Esophagus (tissue), 2 donors: ENCODE results near the gene BICDL2. TPM values are rescaled to one million over a fixed set of nuclear protein-coding genes. Genes with fewer than 3 reads are reported as not detected.

ENCODE experiments used
- H3K27ac ChIP-seq, 2 donors: one replicate each; pipeline ENCODE4 v1.5.1; 2013; ENCODE audit warnings: low read depth in 2 of 2, mild to moderate bottlenecking in 2 of 2, inconsistent platforms in 1 of 2, low read length in 1 of 2, moderate library complexity in 1 of 2
- H3K27me3 ChIP-seq, 2 donors: one replicate each; pipeline ENCODE4 v1.6.1; 2013; ENCODE audit warnings: low read length in 2 of 2, control low read depth in 1 of 2, mild to moderate bottlenecking in 1 of 2; ENCODE audit not compliant: insufficient read depth in 2 of 2, control insufficient read depth in 1 of 2
- H3K36me3 ChIP-seq, 2 donors: one replicate each; pipeline ENCODE4 v1.6.1; 2013; ENCODE audit warnings: low read length in 1 of 2; ENCODE audit not compliant: control insufficient read depth in 2 of 2, insufficient read depth in 2 of 2
- H3K4me1 ChIP-seq, 2 donors: one replicate each; pipeline ENCODE4 v1.6.1; 2013; ENCODE audit warnings: low read length in 1 of 2; ENCODE audit not compliant: control insufficient read depth in 2 of 2, insufficient read depth in 2 of 2
- H3K4me3 ChIP-seq, 2 donors: one replicate each; pipeline ENCODE4 v1.5.1; 2013; ENCODE audit warnings: low read length in 2 of 2, mild to moderate bottlenecking in 2 of 2, low read depth in 1 of 2, moderate library complexity in 1 of 2
- H3K9me3 ChIP-seq, 2 donors: one replicate each; pipeline ENCODE4 v1.6.1; 2013; ENCODE audit warnings: mild to moderate bottlenecking in 2 of 2, low read depth in 1 of 2, low read length in 1 of 2, moderate library complexity in 1 of 2; ENCODE audit not compliant: control insufficient read depth in 2 of 2, insufficient read depth in 1 of 2
- WGBS, 2 donors: extraction: QIAGEN DNeasy Blood & Tissue Kit; methylation state at CpG; one replicate each; pipeline ENCODE4 v1.1.7; 2013; 5-methylcytosine and 5-hydroxymethylcytosine counted together
- polyA plus RNA-seq, 2 donors: library from polyadenylated mRNA; stranded (reverse); fragments of 200-250 nt; gene quantifications; one replicate each; pipeline ENCODE4 v1.2.3, GENCODE V29; 2013
- donor health status: healthy with polysubstance abuse.
- donor health status: Bipolar disorder and iron deficiency.

Gene BICDL2
- polyA plus RNA-seq, 2 donors: 144 to 149 TPM

DNA sequence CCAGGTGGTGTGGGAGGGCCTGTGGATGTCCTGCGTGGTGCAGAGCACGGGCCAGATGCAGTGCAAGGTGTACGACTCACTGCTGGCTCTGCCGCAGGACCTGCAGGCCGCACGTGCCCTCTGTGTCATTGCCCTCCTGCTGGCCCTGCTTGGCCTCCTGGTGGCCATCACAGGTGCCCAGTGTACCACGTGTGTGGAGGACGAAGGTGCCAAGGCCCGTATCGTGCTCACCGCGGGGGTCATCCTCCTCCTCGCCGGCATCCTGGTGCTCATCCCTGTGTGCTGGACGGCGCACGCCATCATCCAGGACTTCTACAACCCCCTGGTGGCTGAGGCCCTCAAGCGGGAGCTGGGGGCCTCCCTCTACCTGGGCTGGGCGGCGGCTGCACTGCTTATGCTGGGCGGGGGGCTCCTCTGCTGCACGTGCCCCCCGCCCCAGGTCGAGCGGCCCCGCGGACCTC is 23.2 kb downstream of the BICDL2 start:
- peaks cover 0 to 3% of the 10 kb centered on the region in 2 donors for H3K4me1 ChIP-seq
- H3K9me3 ChIP-seq: no peaks in the 10 kb centered on the region
- WGBS, 2 donors: 61 to 67% methylated on average over 27 of the region's 27 CpGs
- no peaks in the 10 kb centered on the region for H3K36me3 ChIP-seq
- no peak overlapping the region for H3K27ac ChIP-seq
- H3K27me3 ChIP-seq: peaks cover 0 to 4% of the 10 kb centered on the region in 2 donors
- H3K4me3 ChIP-seq: no peak overlapping the region

DNA sequence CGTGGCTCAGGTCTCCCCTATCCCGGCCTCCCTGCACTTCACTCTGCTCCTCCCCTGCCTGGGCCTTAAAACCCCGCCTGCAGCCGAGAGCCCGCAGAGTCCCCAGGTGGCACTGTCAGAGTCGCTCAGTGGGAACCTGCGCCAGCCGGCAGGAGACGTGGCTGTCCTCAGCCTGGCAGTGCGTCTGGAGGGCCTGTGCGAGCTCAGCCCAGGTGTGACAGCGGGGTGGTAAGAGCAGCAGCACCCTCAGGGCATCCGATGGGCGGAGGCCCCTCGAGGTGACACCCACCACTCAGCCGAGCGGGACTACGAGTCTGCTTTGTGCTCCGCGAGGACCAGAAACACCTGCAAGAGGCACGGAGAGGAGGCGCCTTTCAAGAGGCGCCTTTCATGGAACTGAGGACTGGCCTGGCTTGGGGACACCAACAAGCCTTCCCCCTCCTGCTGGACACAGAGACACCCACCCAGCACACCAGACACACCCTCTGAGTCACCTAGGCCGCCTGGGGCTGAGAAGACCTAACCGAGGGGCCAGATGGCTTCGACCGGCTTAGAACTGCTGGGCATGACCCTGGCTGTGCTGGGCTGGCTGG is 23.8 kb downstream of the BICDL2 start, which contains the start of gene CLDN9:
TSS of gene CLDN9 (plus strand) at position 96 of the 593 bp plus-strand sequence. CDS start at position 536, 440 bp downstream.
- Histone ChIP-seq H3K27ac (no peak within 1 kb of the TSS), H3K9me3 (no peaks in the 10 kb centered on the region), H3K27me3 (peaks cover 0 to 4% of the 10 kb centered on the region in 2 donors), H3K4me1 (no peaks in the 10 kb centered on the region), H3K36me3 (no peaks in the 10 kb centered on the region), H3K4me3 (no peak within 1 kb of the TSS)
- 33 to 37% methylated on average over 27 of the region's 27 CpGs for WGBS, 2 donors

- Histone ChIP-seq H3K4me1 (no peaks in the 10 kb centered on the region), H3K4me3 (no peak overlapping the region), H3K36me3 (no peaks in the 10 kb centered on the region), H3K9me3 (no peaks in the 10 kb centered on the region), H3K27ac (no peak overlapping the region), H3K27me3 (peaks cover 0 to 4% of the 10 kb centered on the region in 2 donors)
- WGBS, 2 donors: 13 to 19% methylated on average over 18 to 19 of the region's 19 CpGs
Observed at GRCh38 chr16:3012246-3012645, 24.5 kb downstream of the BICDL2 start.

- H3K4me1 ChIP-seq: no peaks in the 10 kb centered on the region
- H3K27me3 ChIP-seq: peaks cover 0 to 4% of the 10 kb centered on the region in 2 donors
- H3K4me3 ChIP-seq: no peak overlapping the region
- 88 to 94% methylated on average over 8 of the region's 8 CpGs for WGBS, 2 donors
- H3K36me3 ChIP-seq: no peaks in the 10 kb centered on the region
- no peak overlapping the region for H3K27ac ChIP-seq
- no peaks in the 10 kb centered on the region for H3K9me3 ChIP-seq
Observed at GRCh38 chr16:3010510-3010909, 26.2 kb downstream of the BICDL2 start.

DNA sequence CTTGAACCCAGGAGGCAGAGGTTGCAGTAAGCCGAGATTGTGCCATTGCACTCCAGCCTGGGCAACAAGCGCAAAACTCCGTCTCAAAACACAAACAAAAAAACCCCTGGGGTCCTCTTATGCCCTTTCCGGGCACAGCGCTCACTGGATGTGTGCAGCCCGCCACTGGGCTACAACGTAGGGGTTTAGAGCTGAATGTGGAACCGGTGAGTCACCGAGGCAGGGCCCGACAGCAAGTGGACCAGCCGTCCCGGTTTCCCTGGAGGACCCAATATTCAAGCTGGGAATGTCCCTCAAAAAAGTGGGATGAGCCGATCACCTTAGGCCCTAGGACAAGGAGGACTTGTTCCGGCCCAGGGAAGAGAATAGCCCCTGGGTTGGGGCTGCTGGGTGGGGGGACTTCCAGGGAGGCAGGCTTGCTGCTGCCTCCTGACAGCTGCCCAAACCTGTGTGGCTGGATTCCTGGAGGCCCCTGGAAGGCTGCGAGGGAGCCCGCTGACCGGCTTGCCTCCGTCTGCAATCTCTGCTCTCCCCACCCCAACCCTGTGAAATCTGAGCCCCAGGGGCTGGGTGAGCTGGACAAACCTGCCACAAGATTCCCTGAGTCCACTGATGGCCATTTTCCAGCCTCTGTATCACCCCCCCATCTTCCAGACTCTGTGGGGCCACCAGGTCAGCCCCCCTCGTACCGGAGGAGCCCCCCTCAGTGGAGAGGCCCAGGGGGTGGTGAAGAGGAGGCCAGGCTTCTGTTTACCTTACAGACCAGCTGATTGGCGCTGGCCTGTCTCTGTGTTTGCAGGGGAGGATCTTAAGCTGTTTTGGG is 27.0 kb downstream of the BICDL2 start:
- Histone ChIP-seq H3K27me3 (peaks cover 0 to 4% of the 10 kb centered on the region in 2 donors), H3K9me3 (no peaks in the 10 kb centered on the region), H3K4me1 (peaks cover 0 to 2% of the 10 kb centered on the region in 2 donors), H3K4me3 (no peak overlapping the region), H3K36me3 (no peaks in the 10 kb centered on the region), H3K27ac (no peak overlapping the region)
- WGBS, 2 donors: 37 to 42% methylated on average over 21 of the region's 21 CpGs

- no peaks in the 10 kb centered on the region for H3K9me3 ChIP-seq
- no peaks in the 10 kb centered on the region for H3K36me3 ChIP-seq
- H3K4me3 ChIP-seq: no peak overlapping the region
- WGBS, 2 donors: 70 to 75% methylated on average over 4 of the region's 4 CpGs
- peaks cover 0 to 2% of the 10 kb centered on the region in 2 donors for H3K4me1 ChIP-seq
- H3K27me3 ChIP-seq: peaks cover 0 to 4% of the 10 kb centered on the region in 2 donors
- no peak overlapping the region for H3K27ac ChIP-seq
Observed at GRCh38 chr16:3008690-3009037, 28.1 kb downstream of the BICDL2 start.

GRCh38 chr16:3007957-3008689 is 28.6 kb downstream of the BICDL2 start:
- Histone ChIP-seq H3K4me1 (peaks cover 0 to 2% of the 10 kb centered on the region in 2 donors), H3K36me3 (no peaks in the 10 kb centered on the region), H3K4me3 (no peak overlapping the region)

GRCh38 chr16:3007059-3007956 is 29.4 kb downstream of the BICDL2 start:
- WGBS, 2 donors: 52 to 67% methylated on average over 13 of the region's 13 CpGs
- Histone ChIP-seq H3K9me3 (no peaks in the 10 kb centered on the region), H3K4me3 (no peak overlapping the region), H3K36me3 (no peaks in the 10 kb centered on the region), H3K27me3 (peaks cover 0 to 4% of the 10 kb centered on the region in 2 donors), H3K4me1 (peaks cover 0 to 2% of the 10 kb centered on the region in 2 donors), H3K27ac (no peak overlapping the region)

More at GRCh38 chr16:3007957-3008689, 28.6 kb downstream of the BICDL2 start:
- H3K27me3 ChIP-seq: peaks cover 0 to 4% of the 10 kb centered on the region in 2 donors
- WGBS, 2 donors: 34 to 47% methylated on average over 17 of the region's 17 CpGs
- H3K27ac ChIP-seq: no peak overlapping the region
- H3K9me3 ChIP-seq: no peaks in the 10 kb centered on the region
